SHP77 (cell line): ENCODE data around the gene TMEFF1.

Source experiments
- DNase-seq, 2 experiments: peaks; one replicate each; lab custom pipeline; 2025; lab: John Stamatoyannopoulos, UW

Gene TMEFF1

DNA sequence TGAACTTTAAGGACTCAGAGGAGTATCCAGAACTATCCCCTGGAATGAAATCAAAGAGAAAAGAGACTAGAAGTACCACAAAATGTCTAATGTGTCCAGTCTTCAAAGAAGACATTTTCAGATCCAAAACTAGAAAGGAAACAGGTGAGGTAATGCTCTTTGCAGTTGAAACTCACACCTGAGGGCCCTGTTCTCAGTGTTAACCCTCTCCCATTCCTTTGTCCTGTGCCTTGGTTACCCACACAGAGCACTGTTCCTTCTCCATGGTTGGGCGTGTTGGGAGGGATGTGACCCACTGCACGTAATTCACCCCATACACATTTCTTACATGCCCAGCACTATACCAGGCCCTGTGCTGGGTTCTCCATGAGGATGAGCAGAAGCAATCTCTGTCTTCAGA lies 24.7 kb upstream of the TMEFF1 start:
- no peak for DNase-seq

DNA sequence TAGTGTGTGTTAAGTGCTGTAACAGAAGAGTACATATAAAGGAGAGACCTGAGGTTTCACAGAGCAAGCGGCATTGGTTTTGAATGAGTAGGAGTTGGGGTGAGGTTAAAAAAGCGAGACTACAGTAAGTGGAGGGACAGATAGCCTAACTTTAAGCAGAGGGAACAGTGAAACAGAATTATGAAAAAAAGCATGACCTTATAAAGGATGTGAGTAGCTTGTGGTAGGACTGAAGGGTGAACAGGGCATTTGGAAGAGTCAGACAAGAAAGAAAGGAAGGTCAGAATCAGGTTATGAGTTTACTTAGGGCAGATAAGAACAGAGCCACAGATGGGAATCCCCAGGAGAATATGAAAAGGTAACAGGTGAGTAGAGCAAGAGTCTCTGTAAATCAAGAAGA lies 23.5 kb upstream of the TMEFF1 start:
- DNase-seq: no peak

DNA sequence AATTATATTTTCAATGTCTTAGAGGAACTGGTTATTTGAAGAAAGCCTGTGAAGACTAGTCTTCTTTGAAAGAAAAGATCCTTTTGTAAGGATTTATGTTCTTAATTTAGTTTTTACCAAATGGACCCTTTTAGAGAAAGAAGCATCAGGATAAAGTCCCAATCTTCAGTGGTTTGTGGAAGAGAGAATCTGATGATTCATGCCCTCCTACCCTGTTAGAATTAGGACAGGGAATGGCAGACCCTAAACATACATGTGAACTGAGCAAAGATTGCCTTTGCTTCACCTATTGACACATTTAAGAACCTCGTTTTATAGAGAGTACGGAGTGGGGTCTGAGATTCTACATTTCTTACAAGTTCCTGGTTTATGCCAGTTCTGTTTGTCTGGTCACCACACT lies 20.1 kb upstream of the TMEFF1 start:
- DNase-seq: no peak

DNA sequence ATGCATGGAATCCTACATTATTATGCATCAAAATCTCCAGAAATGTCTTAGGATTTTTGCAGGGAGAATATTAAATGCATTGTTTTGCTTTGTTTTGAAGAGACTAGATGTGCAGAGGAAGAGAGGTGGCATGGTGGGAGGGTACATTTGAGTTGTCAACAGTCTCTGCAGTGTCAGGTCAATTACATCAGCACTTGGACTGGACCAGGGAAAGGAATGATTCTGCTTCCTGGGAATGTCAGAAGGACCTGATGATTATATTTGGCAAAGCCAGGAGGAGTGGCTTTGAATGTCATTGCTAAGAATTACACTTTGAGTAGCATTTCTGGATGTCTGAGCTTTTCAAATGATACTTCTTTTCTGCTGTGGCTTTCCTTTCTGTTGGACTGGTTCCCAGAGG lies 17.5 kb upstream of the TMEFF1 start:
- no peak for DNase-seq

DNA sequence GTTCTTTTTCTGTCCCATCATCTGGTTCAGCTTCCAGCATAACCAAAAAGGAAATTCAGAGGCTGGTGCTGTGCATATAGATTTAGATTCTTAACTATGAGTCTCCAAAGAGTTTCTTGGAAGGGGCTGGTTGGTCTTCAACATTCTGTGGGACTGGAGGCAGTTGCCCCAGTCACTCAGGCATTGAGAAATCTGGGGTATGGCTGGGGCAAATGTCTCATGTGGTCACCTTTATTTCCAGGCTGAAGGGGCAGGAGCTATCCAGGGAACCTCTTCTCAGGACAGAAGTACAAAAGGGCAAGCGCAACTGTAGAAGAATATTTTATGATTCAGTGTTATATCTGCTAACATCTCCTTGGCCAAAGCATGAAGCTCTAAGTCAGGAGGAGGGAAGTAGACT lies 15.4 kb upstream of the TMEFF1 start:
- DNase-seq: no peak

DNA sequence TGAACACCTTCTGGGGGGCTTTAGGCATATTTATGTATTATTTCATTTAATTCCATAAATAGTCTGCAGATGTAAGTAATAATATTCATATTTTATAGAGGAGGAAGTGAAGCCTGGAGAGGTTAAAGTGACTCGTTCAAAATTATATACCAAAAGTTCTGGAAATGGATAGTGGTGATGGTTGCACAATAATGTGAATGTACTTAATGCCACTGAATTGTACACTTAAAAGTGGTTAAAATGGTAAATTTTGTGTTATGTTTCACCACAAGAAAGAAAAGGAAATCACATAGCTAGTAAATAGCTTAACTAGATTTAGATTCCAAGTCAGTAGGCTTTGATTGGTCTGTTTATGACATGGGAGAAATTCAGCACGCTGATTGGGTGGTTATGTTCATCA lies 13.0 kb upstream of the TMEFF1 start:
- no peak for DNase-seq

DNA sequence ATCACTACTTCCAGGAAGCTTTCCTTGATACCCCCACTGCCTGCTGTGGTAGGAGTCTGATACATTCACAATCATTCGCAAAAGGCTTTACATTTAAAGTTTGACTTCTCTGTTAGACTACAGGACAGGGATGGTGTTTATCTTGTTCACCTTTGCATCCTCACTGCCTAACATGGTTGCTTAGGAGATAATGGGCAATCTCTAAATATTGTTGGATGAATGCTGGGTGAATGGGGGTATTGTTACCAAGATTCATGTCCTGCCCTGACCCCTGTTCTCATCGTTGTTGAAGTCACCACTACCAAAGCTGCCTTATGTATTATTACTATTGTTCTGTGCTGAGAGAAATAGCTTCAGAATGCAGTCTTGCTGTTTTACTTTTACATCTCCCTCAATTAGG lies 7.7 kb upstream of the TMEFF1 start:
- DNase-seq: no peak

DNA sequence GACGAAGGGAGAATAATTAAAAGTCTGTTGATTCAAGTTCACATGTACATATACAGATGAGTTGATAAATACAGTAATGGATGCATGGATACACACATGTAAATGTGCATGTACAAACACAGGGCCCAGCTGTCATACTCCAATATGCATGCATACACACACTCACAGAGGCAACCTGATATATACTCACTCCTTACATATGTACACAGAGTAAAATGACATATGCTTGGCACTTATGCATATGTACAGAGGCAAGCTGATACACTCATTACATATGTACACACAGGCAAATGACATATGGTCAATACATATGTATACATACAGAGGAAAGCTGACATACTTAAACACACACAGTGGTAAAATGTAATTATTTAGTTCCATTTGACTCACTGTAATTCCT lies 7.2 kb upstream of the TMEFF1 start:
- DNase-seq: no peak

DNA sequence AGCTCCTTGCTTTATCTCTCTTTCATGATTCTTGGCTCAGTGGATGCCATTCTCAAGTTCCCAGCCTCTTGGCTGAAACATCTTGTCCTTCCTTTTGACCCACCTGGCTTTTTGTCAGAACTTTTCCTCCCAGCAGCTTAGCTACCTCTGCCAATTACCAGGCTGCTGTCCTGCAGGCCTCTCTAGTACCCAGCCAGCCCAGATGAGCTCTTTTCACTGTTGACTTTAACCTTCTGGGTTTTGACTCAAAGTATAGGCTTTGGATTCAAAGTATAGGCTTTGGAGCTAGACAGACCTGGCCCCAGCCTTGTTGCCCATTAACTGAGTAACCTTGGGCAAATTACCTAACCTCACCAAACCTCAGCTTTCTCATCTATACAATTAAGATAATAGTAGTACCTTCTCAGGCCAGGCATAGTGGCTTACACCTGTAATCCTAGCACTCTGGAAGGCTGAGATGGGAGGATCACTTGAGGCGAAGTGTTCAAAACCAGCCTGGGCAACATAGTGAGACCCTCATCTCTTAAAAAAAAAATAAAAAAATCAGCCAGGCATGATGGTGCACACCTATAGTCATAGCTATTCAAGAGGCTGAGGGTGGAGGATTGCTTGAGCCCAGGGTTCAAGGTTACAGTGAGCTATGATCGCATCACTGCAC lies 6.6 kb upstream of the TMEFF1 start:
- DNase-seq: no peak

DNA sequence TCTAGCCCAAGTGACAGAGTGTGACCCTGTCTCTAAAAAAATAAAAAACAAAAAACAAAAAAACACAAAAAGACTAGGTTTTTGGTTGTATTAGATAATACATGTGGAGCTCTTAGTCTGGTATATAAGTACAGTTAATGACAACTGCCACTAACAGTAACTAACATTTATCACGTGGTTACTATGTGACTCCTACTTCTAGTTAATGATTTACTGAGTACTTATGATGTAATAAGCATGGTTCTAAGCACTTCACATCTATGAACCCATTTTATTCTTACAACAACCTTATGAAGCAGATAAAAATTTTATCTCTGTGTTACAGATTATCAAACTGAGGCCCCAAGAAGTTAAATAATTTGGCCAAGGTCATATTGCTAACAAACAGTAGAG lies 6.1 kb upstream of the TMEFF1 start:
- DNase-seq: no peak

DNA sequence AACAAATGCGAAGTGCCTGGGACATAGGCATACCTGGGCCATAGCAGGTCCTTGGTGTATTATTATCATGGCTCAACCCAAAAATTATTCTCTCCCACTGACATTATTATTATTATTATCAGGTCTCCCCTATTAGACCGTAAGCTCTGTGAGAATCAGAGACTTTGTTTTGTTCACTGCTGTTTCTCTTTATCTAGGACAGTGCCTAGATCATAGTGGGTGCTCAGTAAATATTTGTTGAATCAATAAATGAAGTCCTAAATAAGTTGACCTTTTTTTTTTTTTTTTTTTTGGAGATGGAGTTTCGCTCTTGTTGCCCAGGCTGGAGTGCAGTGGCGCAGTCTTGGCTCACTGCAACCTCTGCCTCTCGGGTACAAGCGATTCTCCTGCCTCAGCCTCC lies 4.9 kb upstream of the TMEFF1 start:
- no peak for DNase-seq

DNA sequence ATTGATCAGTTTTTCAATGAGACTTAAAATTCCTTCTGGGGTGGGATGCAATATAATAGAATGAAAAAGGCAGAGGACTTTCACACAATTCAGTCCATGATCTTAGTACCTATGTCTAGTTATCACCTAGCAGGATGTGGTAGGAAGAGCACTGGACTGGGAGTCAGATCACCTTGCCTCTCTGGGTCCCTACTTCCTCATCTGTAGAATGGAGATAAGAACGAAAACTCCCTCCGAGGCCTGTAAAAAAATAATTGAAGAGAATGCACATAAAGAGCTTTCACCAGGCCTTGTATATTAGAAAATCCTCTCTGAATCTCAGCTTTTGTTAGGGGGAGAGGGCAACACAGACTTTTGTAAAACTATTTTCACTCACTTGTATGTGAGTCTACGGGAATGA lies 681 bp upstream of the TMEFF1 start:
- no peak for DNase-seq

DNA sequence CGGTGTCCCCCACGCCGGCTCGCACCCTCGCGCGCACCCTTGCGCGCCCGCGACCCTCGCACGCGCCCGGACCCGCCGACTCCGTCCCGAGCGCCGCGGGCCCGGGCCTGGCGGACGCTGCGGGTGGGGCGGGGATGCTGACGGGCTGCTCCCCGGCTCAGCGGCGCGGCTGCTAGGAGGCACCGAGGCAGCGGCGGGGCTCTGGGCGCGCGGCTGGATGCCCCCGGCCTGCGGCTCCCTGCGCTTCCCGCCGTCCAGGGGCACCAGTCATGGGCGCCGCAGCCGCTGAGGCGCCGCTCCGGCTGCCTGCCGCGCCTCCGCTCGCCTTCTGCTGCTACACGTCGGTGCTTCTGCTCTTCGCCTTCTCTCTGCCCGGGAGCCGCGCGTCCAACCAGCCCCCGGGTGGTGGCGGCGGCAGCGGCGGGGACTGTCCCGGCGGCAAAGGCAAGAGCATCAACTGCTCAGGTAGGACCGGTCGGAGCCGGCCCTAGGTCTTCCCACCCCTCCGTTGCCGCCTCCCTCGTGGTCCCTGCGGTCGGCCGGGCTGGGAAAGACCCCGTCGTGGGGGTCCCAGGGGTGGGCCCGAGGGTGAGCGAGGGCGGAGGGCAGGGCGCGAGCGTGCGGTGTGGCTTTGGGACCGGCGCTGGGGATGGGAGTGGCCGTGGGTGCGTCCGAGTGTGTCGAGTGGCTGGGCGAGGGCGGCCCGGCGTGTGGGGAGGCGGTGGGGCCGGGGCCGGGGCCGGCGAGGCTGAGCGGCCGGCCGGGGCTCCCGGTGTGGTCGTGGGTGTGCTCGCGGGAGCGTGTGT lies 530 bp downstream of the TMEFF1 start:
- DNase-seq: peak in 1 of 2 experiments; percentile 54

DNA sequence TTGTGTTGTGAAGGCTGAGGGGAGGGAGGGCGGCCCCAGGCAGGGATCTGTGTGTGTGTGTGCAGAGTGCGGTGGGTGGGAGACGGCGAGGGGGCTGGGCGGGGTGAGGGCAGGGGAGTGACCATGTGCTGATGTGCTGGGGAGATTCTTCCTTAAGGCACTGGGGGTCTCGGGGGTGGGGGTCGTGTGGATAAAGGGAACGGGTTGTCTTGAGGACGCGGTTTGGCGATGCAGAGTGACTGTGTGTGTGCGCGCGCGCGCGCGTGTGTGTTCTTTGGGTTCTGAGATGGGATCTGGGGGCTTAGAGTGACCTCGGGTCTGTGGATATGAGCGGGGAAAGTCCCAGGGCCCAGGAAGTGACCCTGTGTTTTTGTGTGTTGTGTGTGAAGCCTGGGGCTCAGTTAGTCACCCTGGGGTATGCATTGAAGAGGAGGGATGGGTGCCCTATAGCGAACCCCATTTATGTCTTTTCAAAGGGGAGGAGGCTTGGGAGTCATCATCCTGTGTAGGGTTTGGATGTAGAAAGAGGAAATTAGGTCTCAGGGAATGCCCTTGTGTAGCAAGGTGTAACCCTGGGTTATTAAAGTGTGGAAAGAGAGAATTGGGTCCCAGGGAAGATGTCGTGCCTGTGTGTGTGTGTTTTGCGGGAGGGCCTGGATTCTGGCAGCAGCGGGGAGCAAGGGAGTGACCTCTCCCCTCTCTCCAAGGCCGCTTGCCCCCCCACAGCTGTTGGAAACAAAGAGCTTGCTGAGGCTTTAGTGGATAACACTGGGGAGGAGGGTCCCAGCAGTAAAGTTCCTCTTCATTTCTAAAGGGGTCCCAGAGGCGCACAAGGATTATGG lies 1.4 kb downstream of the TMEFF1 start:
- no peak for DNase-seq

DNA sequence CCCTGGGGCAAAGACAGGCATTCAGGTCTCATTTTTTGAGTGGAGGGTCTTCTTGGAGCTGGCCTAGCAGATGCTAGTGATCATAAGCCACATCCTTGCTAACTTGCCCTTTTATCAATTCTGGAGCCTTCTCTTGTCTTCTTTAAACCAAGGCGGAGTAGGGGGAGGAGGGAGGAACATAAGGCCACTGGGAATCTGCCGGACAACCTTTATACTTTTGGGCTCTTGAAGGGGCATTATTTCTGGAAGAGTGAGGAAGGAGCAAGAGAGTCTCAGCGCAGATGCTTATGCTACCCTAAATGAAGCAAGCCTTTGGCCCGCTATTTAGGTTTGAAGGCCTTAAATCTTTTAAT lies 2.0 kb downstream of the TMEFF1 start:
- no peak for DNase-seq

DNA sequence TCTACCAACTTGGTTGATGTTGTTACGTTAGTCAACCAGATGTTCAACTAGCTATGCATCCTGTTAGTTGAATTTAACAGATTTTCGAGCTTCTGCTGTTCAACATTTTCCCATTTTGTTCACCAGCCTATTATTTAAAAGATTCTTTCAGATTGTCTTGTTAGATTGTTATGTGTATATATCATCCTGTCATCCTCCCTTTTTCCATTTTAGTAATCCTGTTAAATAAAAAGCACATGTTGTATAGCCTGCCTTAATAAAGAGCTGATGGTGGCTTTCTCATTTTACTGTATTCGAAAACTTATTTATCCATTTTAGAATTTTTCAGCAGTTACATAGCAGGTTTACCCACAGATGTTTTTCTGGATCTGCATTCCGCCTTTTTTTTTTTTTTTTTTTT lies 4.3 kb downstream of the TMEFF1 start:
- DNase-seq: no peak

DNA sequence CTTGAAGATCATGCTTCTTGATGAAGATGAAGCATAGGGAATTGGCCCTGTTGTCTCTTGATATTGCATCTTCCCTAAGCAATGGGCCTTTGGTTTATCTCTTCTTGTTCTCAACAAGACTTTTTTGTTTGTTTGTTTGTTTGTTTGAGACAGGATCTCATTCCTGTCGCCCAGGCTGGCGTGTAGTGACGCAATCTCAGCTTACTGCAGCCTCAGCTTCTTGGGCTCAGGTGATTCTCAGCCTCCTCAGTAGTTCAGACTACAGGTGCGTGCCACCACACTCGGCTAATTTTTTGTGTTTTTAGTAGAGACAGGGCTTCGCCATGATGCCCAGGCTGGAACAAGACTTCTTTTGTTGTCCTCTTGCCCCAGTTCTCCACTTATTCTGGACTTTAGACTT lies 5.2 kb downstream of the TMEFF1 start:
- no peak for DNase-seq

DNA sequence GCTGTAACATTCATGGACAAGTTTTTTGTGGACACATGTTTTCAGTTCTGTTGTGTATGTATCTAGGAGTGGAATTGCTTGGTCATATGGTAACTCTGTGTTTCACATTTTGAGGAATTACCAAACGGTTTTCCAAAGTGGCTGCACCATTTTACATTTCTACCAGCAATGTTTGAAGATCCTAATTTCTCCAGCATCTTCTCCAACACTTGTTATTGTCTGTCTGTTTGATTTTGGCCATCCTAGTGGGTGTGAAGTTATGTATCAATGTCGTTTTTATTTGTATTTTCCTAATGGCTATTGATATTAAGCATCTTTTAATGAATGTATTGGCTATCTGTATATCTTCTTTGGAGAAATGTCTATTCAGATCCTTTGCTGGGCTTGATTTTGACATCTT lies 6.9 kb downstream of the TMEFF1 start:
- no peak for DNase-seq

DNA sequence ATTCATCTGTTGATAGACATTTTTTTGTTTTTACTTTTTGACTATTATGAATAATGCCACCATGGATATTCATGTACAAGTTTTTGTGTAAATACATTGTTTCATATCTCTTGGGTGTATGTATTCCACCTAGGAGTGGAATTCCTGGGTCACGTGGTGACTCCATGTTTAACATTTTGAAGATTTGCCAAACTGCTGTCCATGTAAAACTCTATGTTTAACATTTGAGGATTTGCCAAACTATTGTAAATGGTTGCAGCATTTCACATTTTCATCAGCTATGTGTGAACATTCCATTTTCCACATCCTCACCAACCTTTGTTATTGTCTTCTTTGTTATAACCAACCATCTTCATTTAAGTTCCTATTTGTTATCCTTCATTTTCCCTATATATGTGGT lies 12.2 kb downstream of the TMEFF1 start:
- DNase-seq: no peak

DNA sequence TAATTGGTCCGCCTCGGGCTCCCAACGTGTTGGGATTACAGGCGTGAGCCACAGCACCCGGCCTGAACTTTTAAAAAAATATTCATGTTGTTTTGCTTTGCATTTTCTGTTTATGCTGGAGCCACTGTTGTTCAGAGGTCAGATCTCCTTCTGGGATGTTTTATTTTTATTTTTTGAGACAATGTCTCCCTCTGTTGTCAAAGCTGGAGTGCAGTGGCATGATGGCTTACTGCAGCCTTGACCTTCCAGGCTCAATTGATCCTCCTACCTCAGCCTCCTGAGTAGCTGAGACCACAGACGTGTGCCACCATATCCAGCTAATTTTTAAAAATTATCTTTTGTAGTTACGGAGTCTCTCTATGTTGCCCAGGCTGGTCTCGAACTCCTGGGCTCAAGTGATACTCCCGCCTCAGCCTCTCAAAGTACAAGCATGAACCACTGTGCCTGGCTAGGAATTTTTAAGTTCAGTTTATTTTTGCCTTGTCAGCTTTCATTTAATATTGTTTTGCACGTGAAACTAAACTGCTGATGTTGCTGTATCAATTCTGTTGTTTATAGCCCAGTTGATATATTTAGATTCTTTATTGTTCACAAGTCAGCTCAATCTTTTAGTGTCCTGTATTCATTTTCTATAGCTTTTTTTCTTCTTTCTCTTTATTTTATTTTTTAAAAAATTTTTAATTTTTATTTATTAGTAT lies 13.7 kb downstream of the TMEFF1 start:
- no peak for DNase-seq

DNA sequence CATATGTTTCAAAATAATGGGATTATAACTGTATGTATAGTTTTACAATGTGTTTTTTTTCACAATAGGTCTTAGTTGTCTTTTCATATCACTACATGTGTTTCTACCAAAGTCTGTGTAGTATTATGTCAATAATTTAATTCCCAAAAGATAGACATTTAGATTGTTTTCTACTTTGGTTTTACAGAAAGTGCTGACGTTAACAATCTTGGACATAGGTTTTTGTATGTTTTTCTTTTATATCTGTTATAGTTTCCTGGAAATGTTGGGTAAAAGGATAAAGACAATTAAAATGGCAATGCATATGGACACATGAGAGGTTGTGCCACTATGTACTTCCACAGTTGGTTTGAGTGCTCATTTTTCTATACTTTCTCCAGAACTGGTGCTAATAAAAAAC lies 15.2 kb downstream of the TMEFF1 start:
- DNase-seq: no peak

DNA sequence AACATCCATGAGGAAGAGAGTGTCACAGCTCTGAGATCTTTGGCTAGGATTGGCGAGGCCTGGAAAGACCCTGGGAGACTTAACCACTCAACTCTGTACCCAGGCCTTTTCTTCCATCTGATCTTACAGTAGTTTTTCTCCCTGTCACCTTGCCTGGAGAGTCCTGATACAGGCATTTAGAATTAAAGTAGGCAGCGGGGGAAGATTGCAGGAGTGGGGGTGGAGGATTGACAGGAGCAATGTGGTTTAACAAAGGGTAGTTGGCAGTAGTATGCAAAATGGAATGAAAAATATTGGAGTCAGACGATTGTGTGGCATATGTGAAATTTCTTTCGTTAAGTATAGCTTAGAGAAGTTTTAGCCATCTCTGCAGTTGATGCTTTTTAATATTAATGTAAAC lies 16.9 kb downstream of the TMEFF1 start:
- no peak for DNase-seq

DNA sequence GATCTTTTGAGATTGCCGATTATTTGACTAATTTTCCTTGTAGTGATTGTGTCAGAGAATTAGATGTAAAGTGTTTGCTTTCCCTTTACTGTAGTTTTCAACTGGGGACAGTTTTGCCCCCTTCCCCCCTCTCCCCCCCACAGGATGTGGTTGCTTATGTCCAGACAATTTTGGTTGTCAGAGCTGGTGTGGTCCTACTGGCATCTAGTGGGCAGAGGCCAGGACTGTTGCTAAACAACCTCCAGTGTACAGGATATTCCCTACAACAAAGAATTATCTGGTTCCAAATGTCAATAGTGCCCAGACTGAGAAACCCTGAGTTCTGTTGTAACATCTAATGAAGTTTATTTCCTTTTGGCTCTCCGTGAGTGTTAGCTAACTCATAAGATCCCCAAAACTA lies 20.0 kb downstream of the TMEFF1 start:
- DNase-seq: no peak
